Activated CD8-positive, alpha-beta T cell treated with anti-CD3 and anti-CD28 coated beads for 36 hours (primary cell): ENCODE data around the gene YJEFN3. TPM values are rescaled to one million over a fixed set of nuclear protein-coding genes. Genes with fewer than 3 reads are reported as not detected.

Experiments used
- ATAC-seq: fragments of 200-7000 bp; cut with Tn5 transposase; one replicate; pipeline ENCODE4 v1.10.0; 2021; ENCODE audit warnings: mild to moderate bottlenecking, moderate library complexity
- CTCF ChIA-PET: fragments of 350-600 bp; sonication (Branson Sonifier 250); formaldehyde crosslinking; loops from one replicate; lab custom pipeline; 2021; ENCODE audit warnings: antibody characterized with exemption; lab: Charles Lee
- POLR2A ChIA-PET: fragments of 350-600 bp; sonication (Branson Sonifier 250); formaldehyde crosslinking; loops from one replicate; lab custom pipeline; 2021; ENCODE audit warnings: antibody characterized with exemption; lab: Charles Lee
- DNase-seq: peaks from one replicate; pipeline ENCODE4 v3.0.0-alpha.2; 2020
- H3K27ac Mint-ChIP-seq: one replicate; pipeline ENCODE4 v1.8.0; 2021; ENCODE audit warnings: mild to moderate bottlenecking, mixed read lengths
- H3K27me3 Mint-ChIP-seq: one replicate; pipeline ENCODE4 v1.8.0; 2021; ENCODE audit warnings: mixed read lengths
- H3K36me3 Mint-ChIP-seq: one replicate; pipeline ENCODE4 v1.8.0; 2021; ENCODE audit warnings: low read depth, mixed read lengths
- H3K4me1 Mint-ChIP-seq: one replicate; pipeline ENCODE4 v1.8.0; 2021; ENCODE audit warnings: low read depth, mixed read lengths
- H3K4me3 Mint-ChIP-seq: one replicate; pipeline ENCODE4 v1.8.0; 2021; ENCODE audit warnings: mild to moderate bottlenecking, moderate library complexity, mixed read lengths
- H3K9me3 Mint-ChIP-seq: one replicate; pipeline ENCODE4 v1.8.0; 2021; ENCODE audit warnings: mixed read lengths
- CTCF ChIP-seq: fragments of 200-600 bp; IDR thresholded peaks from one replicate; pipeline ENCODE4 v1.8.0; 2022; ENCODE audit warnings: antibody characterized with exemption, mild to moderate bottlenecking
- intact Hi-C: fragments of 100-400 bp; cut with micrococcal nuclease; formaldehyde crosslinking; loops from one replicate; pipeline ENCODE4 v1.10.0; 2022
- total RNA-seq, 2 experiments: library from RNA; stranded (reverse); gene quantifications; one replicate each; pipeline ENCODE4 v1.2.3, GENCODE V29; 2021

The YJEFN3 gene
- total RNA-seq, 2 experiments from 2014 or later = 7.4 to 8.1 TPM

- no peaks in the 10 kb centered on the region for H3K27me3 Mint-ChIP-seq
- ChIA-PET POLR2A (interaction anchor here (0.7 kb wide), 1 partner anchor 10 kb away, joined by 3 read pairs; no protein-coding TSS in a partner anchor), CTCF (interaction anchor here (0.8 to 9.0 kb wide), 3 partner anchors 10 to 86 kb away, joined by 3 to 111 read pairs (median 7); partner anchors contain the start of gene GMIP)
- no peaks in the 10 kb centered on the region for H3K4me1 Mint-ChIP-seq
- H3K4me3 Mint-ChIP-seq = no peak overlapping the region
- intact Hi-C loops = no loop called here
- no peak overlapping the region for H3K27ac Mint-ChIP-seq
- DNase-seq (no peak), ATAC-seq (no peak)
- H3K36me3 Mint-ChIP-seq = peaks cover 3% of the 10 kb centered on the region
- no peaks in the 10 kb centered on the region for H3K9me3 Mint-ChIP-seq
- TF ChIP-seq CTCF = no peak
These were observed 29.3 kb downstream of the YJEFN3 start for GRCh38 chr19:19558055-19558454.

DNA sequence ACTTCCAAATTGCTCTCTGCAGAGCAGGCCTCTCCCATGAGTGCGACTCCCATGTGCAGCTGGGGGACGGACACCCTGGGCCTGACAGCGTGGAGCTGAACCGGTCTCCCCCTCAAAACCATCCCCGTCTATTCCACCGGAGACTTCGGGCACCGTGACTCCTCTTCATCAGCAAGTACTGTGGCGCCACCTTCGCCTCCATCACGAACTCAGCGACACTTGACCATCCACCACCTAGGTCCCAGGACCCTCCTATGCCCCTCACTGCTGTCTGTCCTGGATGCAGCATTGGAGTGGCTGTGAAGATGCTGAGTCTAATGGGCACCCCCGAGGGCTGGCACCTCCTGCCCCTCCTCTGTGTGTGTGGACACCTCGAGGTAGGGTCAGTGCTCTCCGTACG lies 29.9 kb downstream of the YJEFN3 start:
- Mint-ChIP-seq H3K9me3 (no peaks in the 10 kb centered on the region), H3K4me1 (no peaks in the 10 kb centered on the region), H3K36me3 (peaks cover 3% of the 10 kb centered on the region), H3K27ac (no peak overlapping the region), H3K4me3 (no peak overlapping the region), H3K27me3 (no peaks in the 10 kb centered on the region)
- ChIA-PET CTCF (interaction anchor here (0.8 to 9.0 kb wide), 3 partner anchors 9 to 85 kb away, joined by 3 to 111 read pairs (median 7); partner anchors contain the start of gene GMIP), POLR2A (no interaction called here)
- intact Hi-C loops = no loop called here
- DNase-seq = no peak
- no peak for ATAC-seq
- TF ChIP-seq CTCF = no peak

DNA sequence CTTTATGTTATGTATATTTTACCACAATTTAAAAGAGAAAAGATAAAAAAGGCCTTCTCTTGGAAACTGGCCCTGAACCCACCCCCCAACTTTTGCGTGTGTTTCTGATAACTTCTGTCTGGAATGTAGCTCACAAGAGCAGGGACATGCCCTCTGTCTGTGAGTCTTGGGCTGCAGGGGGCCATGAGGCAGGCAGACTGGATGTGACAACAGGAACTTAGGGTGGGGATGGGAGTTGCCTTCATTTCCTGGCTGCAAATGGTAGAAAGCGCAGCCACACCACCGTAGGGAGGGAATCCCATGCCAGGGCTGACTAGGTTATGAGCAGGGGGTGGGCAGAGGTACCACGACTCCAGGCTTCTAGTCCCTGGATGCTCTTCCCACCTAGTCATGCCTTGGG lies 31.2 kb downstream of the YJEFN3 start:
- no peak overlapping the region for H3K4me3 Mint-ChIP-seq
- H3K27ac Mint-ChIP-seq = no peak overlapping the region
- H3K9me3 Mint-ChIP-seq = no peaks in the 10 kb centered on the region
- ChIA-PET CTCF (interaction anchor here (0.6 to 2.4 kb wide), 3 partner anchors 28 to 84 kb away, joined by 3 to 17 read pairs (median 10); partner anchors contain the start of gene GMIP), POLR2A (no interaction called here)
- DNase-seq (no peak), ATAC-seq (no peak)
- H3K4me1 Mint-ChIP-seq = no peaks in the 10 kb centered on the region
- intact Hi-C loops = no loop called here
- no peak for TF ChIP-seq CTCF
- no peaks in the 10 kb centered on the region for H3K27me3 Mint-ChIP-seq
- H3K36me3 Mint-ChIP-seq = peaks cover 10% of the 10 kb centered on the region

GRCh38 chr19:19561946-19562664 lies 33.4 kb downstream of the YJEFN3 start:
- no peak for TF ChIP-seq CTCF
- intact Hi-C loops = no loop called here
- DNase-seq (no peak), ATAC-seq (no peak)
- POLR2A ChIA-PET = no interaction called here
- H3K27me3 Mint-ChIP-seq = no peaks in the 10 kb centered on the region
- peaks cover 13% of the 10 kb centered on the region for H3K36me3 Mint-ChIP-seq
- no peak overlapping the region for H3K4me3 Mint-ChIP-seq
- H3K27ac Mint-ChIP-seq = no peak overlapping the region
- CTCF ChIA-PET = interaction anchor here (0.8 to 2.4 kb wide), 6 partner anchors 8 to 89 kb away, joined by 3 to 10 read pairs (median 4); partner anchors contain the start of gene GMIP
- H3K4me1 Mint-ChIP-seq = no peaks in the 10 kb centered on the region
- H3K9me3 Mint-ChIP-seq = no peaks in the 10 kb centered on the region

- ATAC-seq (peak; percentile 84), DNase-seq (peak; percentile 46)
- Mint-ChIP-seq H3K27ac (no peak overlapping the region), H3K36me3 (peaks cover 16% of the 10 kb centered on the region), H3K27me3 (no peaks in the 10 kb centered on the region), H3K9me3 (no peaks in the 10 kb centered on the region), H3K4me3 (no peak overlapping the region), H3K4me1 (no peaks in the 10 kb centered on the region)
- no peak for TF ChIP-seq CTCF
- intact Hi-C loops = no loop called here
- ChIA-PET POLR2A (no interaction called here), CTCF (interaction anchor here (0.8 to 2.2 kb wide), 4 partner anchors 9 to 81 kb away, joined by 3 to 10 read pairs (median 3); partner anchors contain the start of gene GMIP)
These were observed 34.1 kb downstream of the YJEFN3 start for GRCh38 chr19:19562665-19563347.
